Measurements from ENCODE around the gene GALNT13. TPM values are rescaled to one million over a fixed set of nuclear protein-coding genes. Genes with fewer than 3 reads are reported as not detected.

Gene GALNT13
- total RNA-seq, 4 donors from 2014 or later, result 0.49 to 5.2 (median 1.4) TPM

GRCh38 chr2:154449951-154450658, 578.4 kb downstream of the GALNT13 start:
- intact Hi-C loops (cut with DNase I; ENCODE audit: low total_unique reads), result no loop called here
- DNase-seq (ENCODE audit: low spot score in 2 of 2), result no peak
- 74 to 75% methylated on average over 6 of the region's 6 CpGs for WGBS, 2 donors
- H3K4me3 ChIP-seq (ENCODE audit: low read depth, poor library complexity, severe bottlenecking), result no peak overlapping the region
- TF ChIP-seq POLR2A (IDR thresholded peaks at IDR 0.05) (no peak), CTCF (IDR thresholded peaks at IDR 0.05) (no peak)

- WGBS, 2 donors, result 36 to 38% methylated on average over 2 of the region's 2 CpGs
Observed at GRCh38 chr2:154452471-154452870, 580.7 kb downstream of the GALNT13 start.

GRCh38 chr2:154452906-154453493, 581.3 kb downstream of the GALNT13 start:
- no peak for DNase-seq (ENCODE audit: low spot score in 2 of 2)
- 65 to 66% methylated on average over 4 of the region's 4 CpGs for WGBS, 2 donors
- no peak for TF ChIP-seq POLR2A (IDR thresholded peaks at IDR 0.05)
- no peak for TF ChIP-seq CTCF (IDR thresholded peaks at IDR 0.05)
- intact Hi-C loops (cut with DNase I; ENCODE audit: low total_unique reads), result no loop called here
- H3K4me3 ChIP-seq (ENCODE audit: low read depth, poor library complexity, severe bottlenecking), result no peak overlapping the region

More at GRCh38 chr2:154452471-154452870, 580.7 kb downstream of the GALNT13 start:
- intact Hi-C loops (cut with DNase I; ENCODE audit: low total_unique reads), result no loop called here
- no peak for TF ChIP-seq POLR2A (IDR thresholded peaks at IDR 0.05)
- TF ChIP-seq CTCF (IDR thresholded peaks at IDR 0.05), result no peak
- DNase-seq (ENCODE audit: low spot score in 2 of 2), result no peak
- no peak overlapping the region for H3K4me3 ChIP-seq (ENCODE audit: low read depth, poor library complexity, severe bottlenecking)

GRCh38 chr2:154455166-154455565, 583.4 kb downstream of the GALNT13 start:
- intact Hi-C loops (cut with DNase I; ENCODE audit: low total_unique reads), result no loop called here
- TF ChIP-seq POLR2A (IDR thresholded peaks at IDR 0.05) (no peak), CTCF (IDR thresholded peaks at IDR 0.05) (no peak)
- 77 to 86% methylated on average over 4 of the region's 4 CpGs for WGBS, 2 donors
- no peak for DNase-seq (ENCODE audit: low spot score in 2 of 2)
- no peak overlapping the region for H3K4me3 ChIP-seq (ENCODE audit: low read depth, poor library complexity, severe bottlenecking)

GRCh38 chr2:154455866-154456265, 584.1 kb downstream of the GALNT13 start:
- H3K4me3 ChIP-seq (ENCODE audit: low read depth, poor library complexity, severe bottlenecking), result no peak overlapping the region
- intact Hi-C loops (cut with DNase I; ENCODE audit: low total_unique reads), result no loop called here
- 39 to 42% methylated on average over 2 of the region's 2 CpGs for WGBS, 2 donors
- DNase-seq (ENCODE audit: low spot score in 2 of 2), result no peak
- TF ChIP-seq POLR2A (IDR thresholded peaks at IDR 0.05) (no peak), CTCF (IDR thresholded peaks at IDR 0.05) (no peak)

Measured in lower leg skin (tissue), 4 donors.